Sigmoid colon (tissue), 4 donors: ENCODE results near the gene TACC2.

Experiments used
- POLR2AphosphoS5 ChIP-seq, 4 donors: sonication (generic); formaldehyde crosslinking; IDR thresholded peaks; one replicate each; pipeline ENCODE4 v1.6.1; 2017; ENCODE audit warnings: antibody characterized with exemption in 4 of 4
- TF ChIP-seq, protein P1 (sequence below), 4 experiments: fragments of 450-650 bp in 3 of 4; fragments of 200-600 bp in 1 of 4; IDR thresholded peaks; one replicate each; pipeline ENCODE4 v1.5.1; 2016 to 2019; ENCODE audit warnings: antibody characterized with exemption in 4 of 4, mild to moderate bottlenecking in 3 of 4, moderate library complexity in 2 of 4

DNA sequence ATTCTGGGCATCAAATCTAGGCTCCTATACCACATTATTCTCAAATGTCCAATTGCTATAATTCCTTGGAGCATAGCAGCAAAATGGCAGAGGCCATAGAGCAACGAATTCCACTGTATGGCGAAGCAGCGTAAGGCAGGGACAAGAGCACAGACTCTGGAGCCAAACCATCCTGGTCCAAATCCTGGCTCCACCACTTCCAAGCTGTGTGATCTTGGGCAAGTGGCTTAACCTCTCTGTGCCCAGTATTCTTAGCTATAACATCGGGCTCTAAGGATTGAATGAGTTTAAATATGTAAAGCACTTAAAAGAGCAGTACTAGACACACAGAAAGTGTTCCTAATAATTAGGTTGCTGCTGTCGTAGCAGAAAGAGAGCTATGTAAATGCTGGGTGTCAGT, 56.2 kb downstream of the TACC2 start:
- no peak for TF ChIP-seq POLR2AphosphoS5 (IDR thresholded peaks at IDR 0.05)
- TF ChIP-seq, protein P1, sequence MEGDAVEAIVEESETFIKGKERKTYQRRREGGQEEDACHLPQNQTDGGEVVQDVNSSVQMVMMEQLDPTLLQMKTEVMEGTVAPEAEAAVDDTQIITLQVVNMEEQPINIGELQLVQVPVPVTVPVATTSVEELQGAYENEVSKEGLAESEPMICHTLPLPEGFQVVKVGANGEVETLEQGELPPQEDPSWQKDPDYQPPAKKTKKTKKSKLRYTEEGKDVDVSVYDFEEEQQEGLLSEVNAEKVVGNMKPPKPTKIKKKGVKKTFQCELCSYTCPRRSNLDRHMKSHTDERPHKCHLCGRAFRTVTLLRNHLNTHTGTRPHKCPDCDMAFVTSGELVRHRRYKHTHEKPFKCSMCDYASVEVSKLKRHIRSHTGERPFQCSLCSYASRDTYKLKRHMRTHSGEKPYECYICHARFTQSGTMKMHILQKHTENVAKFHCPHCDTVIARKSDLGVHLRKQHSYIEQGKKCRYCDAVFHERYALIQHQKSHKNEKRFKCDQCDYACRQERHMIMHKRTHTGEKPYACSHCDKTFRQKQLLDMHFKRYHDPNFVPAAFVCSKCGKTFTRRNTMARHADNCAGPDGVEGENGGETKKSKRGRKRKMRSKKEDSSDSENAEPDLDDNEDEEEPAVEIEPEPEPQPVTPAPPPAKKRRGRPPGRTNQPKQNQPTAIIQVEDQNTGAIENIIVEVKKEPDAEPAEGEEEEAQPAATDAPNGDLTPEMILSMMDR (IDR thresholded peaks at IDR 0.05) = no peak
